A549 (cell line): ENCODE results near the gene CORO2A. TPM values are rescaled to one million over a fixed set of nuclear protein-coding genes. Genes with fewer than 3 reads are reported as not detected.
A peak's percentile ranks its signal among the peaks of the same experiment; 100 is the strongest.

Experiments used
- ATAC-seq, 2 experiments: fragments of 200-7000 bp in 1 of 2; fragments of >200 bp in 1 of 2; cut with Nextera tagmentation in 1 of 2; cut with Tn5 transposase in 1 of 2; 3 replicates each; pipeline versions ENCODE4 v1.8.0 to v1.9.1; 2018 to 2020; ENCODE audit warnings: mild to moderate bottlenecking in 1 of 2, moderate library complexity in 1 of 2
- CTCF ChIA-PET: fragments of 300-600 bp; sonication (Branson Sonifier 250); formaldehyde crosslinking; extraction: SDS; loops from one replicate; lab custom pipeline; 2021; ENCODE audit warnings: antibody characterized with exemption, inconsistent platforms; lab: Yijun Ruan, JAX
- POLR2A ChIA-PET: fragments of 350-600 bp; formaldehyde crosslinking; extraction: SDS; loops from one replicate; lab custom pipeline; 2021; ENCODE audit warnings: antibody characterized with exemption, inconsistent platforms; lab: Yijun Ruan, JAX
- DNase-seq, 2 experiments: peaks; one replicate each; pipeline versions ENCODE4 v3.0.0 to v3.0.0-alpha.2; 2011 to 2016; ENCODE audit warnings: low read depth in 1 of 2, low spot score in 1 of 2
- FAIRE-seq: peaks from 2 replicates; lab custom pipeline; 2011; peaks lifted over from hg19 to GRCh38; lab: Jason Lieb, UNC
- H3K27ac ChIP-seq, 2 experiments: fragments of >200 bp; sonication (Bioruptor Twin); formaldehyde crosslinking; 3 replicates each; pipeline ENCODE4 v1.5.1; 2016 to 2017
- H3K4me1 ChIP-seq: fragments of >200 bp; sonication (Bioruptor Twin); formaldehyde crosslinking; 3 replicates; pipeline ENCODE4 v1.6.1; 2016
- H3K4me2 ChIP-seq: fragments of >200 bp; sonication (Bioruptor Twin); formaldehyde crosslinking; 3 replicates; pipeline ENCODE4 v1.6.1; 2016
- H3K4me3 ChIP-seq: fragments of >200 bp; sonication (Bioruptor Twin); formaldehyde crosslinking; 3 replicates; pipeline ENCODE4 v1.5.1; 2016
- H3K9me3 ChIP-seq: fragments of >200 bp; sonication (Bioruptor Twin); formaldehyde crosslinking; 3 replicates; pipeline ENCODE4 v1.6.1; 2016
- BCL3 ChIP-seq: fragments of >200 bp; sonication (Bioruptor Twin); formaldehyde crosslinking; IDR thresholded peaks from 3 replicates; pipeline ENCODE4 v1.6.1; 2016
- BHLHE40 ChIP-seq: IDR thresholded peaks from 2 replicates; pipeline ENCODE4 v1.6.1; 2012; ENCODE audit warnings: low read depth, low read length, inconsistent platforms
- CBX8 ChIP-seq: fragments of 200-600 bp; sonication (generic); IDR thresholded peaks from 2 replicates; pipeline ENCODE4 v1.6.1; 2016
- CHD4 ChIP-seq: fragments of 200-600 bp; sonication (generic); IDR thresholded peaks from 2 replicates; pipeline ENCODE4 v1.6.1; 2016; ENCODE audit warnings: antibody characterized with exemption, mild to moderate bottlenecking, borderline replicate concordance
- E2F6 ChIP-seq: IDR thresholded peaks from 2 replicates; pipeline ENCODE4 v1.6.1; 2012; ENCODE audit warnings: low read depth, borderline replicate concordance
- HOXB13 ChIP-seq: fragments of 250-450 bp; sonication (Bioruptor Pico); IDR thresholded peaks from 2 replicates; pipeline ENCODE4 v1.5.0; 2020; ENCODE audit warnings: low read depth, mild to moderate bottlenecking, moderate library complexity
- JUN ChIP-seq, 2 experiments: fragments of >200 bp; sonication (Bioruptor Twin); formaldehyde crosslinking; IDR thresholded peaks; 2 replicates in 1 of 2; 3 replicates in 1 of 2; pipeline ENCODE4 v1.6.1; 2016 to 2017
- MAFK ChIP-seq: fragments of 450-650 bp; IDR thresholded peaks from 2 replicates; pipeline ENCODE4 v1.6.1; 2014; ENCODE audit not compliant: partially characterized antibody
- MAZ ChIP-seq: fragments of 150-350 bp; IDR thresholded peaks from 2 replicates; pipeline ENCODE4 v1.6.1; 2014; ENCODE audit warnings: antibody characterized with exemption, low read depth, low read length, borderline replicate concordance
- MYC ChIP-seq: IDR thresholded peaks from 2 replicates; pipeline ENCODE4 v1.6.1; 2012; ENCODE audit warnings: mild to moderate bottlenecking, inconsistent platforms, low read length, improper control_type of control experiment, borderline replicate concordance
- PHF8 ChIP-seq: fragments of 200-600 bp; sonication (generic); IDR thresholded peaks from 2 replicates; pipeline ENCODE4 v1.6.1; 2016; ENCODE audit warnings: low read depth, mild to moderate bottlenecking, antibody characterized with exemption, moderate library complexity, borderline replicate concordance
- RAD21 ChIP-seq, 2 experiments: fragments of >200 bp in 1 of 2; sonication (Bioruptor Twin) in 1 of 2; formaldehyde crosslinking in 1 of 2; IDR thresholded peaks in 1 of 2; conservative IDR thresholded peaks in 1 of 2; 2 replicates in 1 of 2; 3 replicates in 1 of 2; pipeline ENCODE4 v1.6.1; 2012 to 2018; ENCODE audit warnings: inconsistent platforms in 1 of 2
- RCOR1 ChIP-seq: fragments of 150-350 bp; IDR thresholded peaks from 2 replicates; pipeline ENCODE4 v1.6.1; 2014; ENCODE audit warnings: antibody characterized with exemption, low read length, low read depth
- RNF2 ChIP-seq: fragments of 200-600 bp; sonication (generic); IDR thresholded peaks from 2 replicates; pipeline ENCODE4 v1.6.1; 2016; ENCODE audit warnings: low read depth, mild to moderate bottlenecking, antibody characterized with exemption, moderate library complexity, borderline replicate concordance
- SREBF2 ChIP-seq: fragments of 450-650 bp; IDR thresholded peaks from 2 replicates; pipeline ENCODE4 v1.6.1; 2014; ENCODE audit warnings: mild to moderate bottlenecking, moderate library complexity
- TFCP2L1 ChIP-seq: fragments of 250-450 bp; sonication (Bioruptor Pico); IDR thresholded peaks from 2 replicates; pipeline ENCODE4 v1.5.0; 2021; ENCODE audit warnings: mild to moderate bottlenecking
- TP53 ChIP-seq: fragments of 250-450 bp; sonication (Bioruptor Pico); IDR thresholded peaks from 2 replicates; pipeline ENCODE4 v1.5.0; 2021; ENCODE audit warnings: mild to moderate bottlenecking, moderate library complexity
- USF2 ChIP-seq: fragments of 450-650 bp; IDR thresholded peaks from 2 replicates; pipeline ENCODE4 v1.6.1; 2014; ENCODE audit warnings: antibody characterized with exemption
- WGBS: methylation state at CpG from one replicate; pipeline ENCODE4 v1.1.6; 2017; ENCODE audit errors: missing lambda C conversion rate; 5-methylcytosine and 5-hydroxymethylcytosine counted together
- polyA plus RNA-seq, 4 experiments: library from polyadenylated mRNA; depleted of rRNA in 3 of 4; stranded (reverse); fragments of >200 nt; fragmentation: RNase III in 1 of 4; extraction: RNeasy Plus Mini Kit Qiagen cat#74134 plus additional on column Dnase treatment in 1 of 4; gene quantifications; 2 replicates in 3 of 4; 3 replicates in 1 of 4; pipeline ENCODE4 v1.2.3, GENCODE V29; 2011 to 2017
- TF ChIP-seq, protein P1 (sequence below): IDR thresholded peaks from 2 replicates; pipeline ENCODE4 v1.6.1; 2012
- TF ChIP-seq, protein P2 (sequence below): fragments of 250-450 bp; sonication (Bioruptor Pico); IDR thresholded peaks from 2 replicates; pipeline ENCODE4 v1.5.0; 2021; ENCODE audit warnings: mild to moderate bottlenecking, moderate library complexity, borderline replicate concordance
- TF ChIP-seq, protein P3 (sequence below): fragments of 150-350 bp; IDR thresholded peaks from 2 replicates; pipeline ENCODE4 v1.6.1; 2014; ENCODE audit warnings: low read depth, mild to moderate bottlenecking, low read length

Gene CORO2A
- polyA plus RNA-seq, 2 of the 4 experiments (the other 2 are of a cell fraction) = 0.49 to 2.0 TPM

DNA sequence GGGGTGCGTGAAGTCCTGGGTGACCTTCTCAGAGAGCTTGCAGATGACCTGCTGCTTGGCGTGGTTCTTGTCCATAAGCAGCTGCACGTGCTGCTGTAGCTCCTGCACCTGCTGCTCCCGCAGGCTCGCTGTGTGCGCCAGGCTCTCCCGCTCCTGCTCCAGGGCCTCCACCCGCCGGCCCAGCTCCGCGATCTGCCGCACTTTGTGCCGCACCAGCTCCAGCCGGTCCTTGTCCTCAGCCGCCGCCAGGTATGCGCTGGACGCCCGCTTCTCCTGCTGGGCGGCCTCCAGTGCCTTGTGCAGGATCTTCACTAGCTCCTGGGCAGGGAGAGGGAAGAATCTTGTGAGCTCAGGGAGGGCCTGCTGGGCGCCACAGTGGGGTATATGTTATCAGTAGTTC, 28.5 kb upstream of the CORO2A start:
- no peaks in the 10 kb centered on the region for H3K9me3 ChIP-seq

DNA sequence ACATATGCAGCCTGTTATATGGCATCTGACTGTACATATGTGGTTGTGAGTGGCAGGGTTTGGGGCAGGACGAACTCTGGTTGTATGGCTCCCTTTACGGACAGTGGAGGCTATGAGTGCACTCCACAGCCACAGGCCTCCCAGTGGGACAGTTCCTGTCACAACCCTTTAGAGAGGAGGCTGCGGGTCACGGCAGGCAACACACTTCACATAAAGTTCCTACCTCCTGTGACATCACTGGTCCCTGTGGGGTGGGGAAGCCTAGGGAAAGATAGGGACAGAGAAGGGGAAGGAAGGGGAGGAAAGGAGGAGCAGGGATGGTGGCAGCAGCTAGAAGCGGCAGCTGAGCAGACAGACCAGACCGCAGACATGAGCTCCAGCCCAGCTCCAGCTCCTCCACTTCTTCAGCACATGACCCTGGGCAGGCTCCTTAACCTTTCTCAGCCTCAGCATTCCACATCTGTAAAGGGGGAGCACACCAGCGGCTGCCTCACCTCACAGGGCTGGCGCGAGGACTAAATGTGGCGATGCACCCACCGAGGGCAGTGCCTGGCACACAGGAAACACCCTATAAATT, 27.4 kb upstream of the CORO2A start:
- peak overlapping the region; percentile 22; the same call in 2 of the 3 replicates for H3K4me2 ChIP-seq
- 89% methylated on average over 11 of the region's 11 CpGs for WGBS
- FAIRE-seq = no peak
- no peak for ATAC-seq
- peak overlapping the region; percentile 32 to 86; a peak in 5 of 6 replicates for H3K27ac ChIP-seq
- CTCF ChIA-PET = interaction anchor here (0.7 to 10.5 kb wide), 7 partner anchors 10 to 146 kb away, joined by 3 to 53 read pairs (median 7); no protein-coding TSS in a partner anchor
- no peak for DNase-seq
- H3K9me3 ChIP-seq = no peaks in the 10 kb centered on the region
- TF ChIP-seq E2F6 (no peak), HOXB13 (CRISPR knock-in tag) (0 out of 2 replicates have a peak, but pooled peaks have one; percentile 8), RAD21 (conservative IDR thresholded peaks at IDR 0.05 in 1 of 2, IDR thresholded peaks at IDR 0.05 in 1 of 2) (no peak), TP53 (CRISPR knock-in tag) (no peak)
- TF ChIP-seq, protein P1, sequence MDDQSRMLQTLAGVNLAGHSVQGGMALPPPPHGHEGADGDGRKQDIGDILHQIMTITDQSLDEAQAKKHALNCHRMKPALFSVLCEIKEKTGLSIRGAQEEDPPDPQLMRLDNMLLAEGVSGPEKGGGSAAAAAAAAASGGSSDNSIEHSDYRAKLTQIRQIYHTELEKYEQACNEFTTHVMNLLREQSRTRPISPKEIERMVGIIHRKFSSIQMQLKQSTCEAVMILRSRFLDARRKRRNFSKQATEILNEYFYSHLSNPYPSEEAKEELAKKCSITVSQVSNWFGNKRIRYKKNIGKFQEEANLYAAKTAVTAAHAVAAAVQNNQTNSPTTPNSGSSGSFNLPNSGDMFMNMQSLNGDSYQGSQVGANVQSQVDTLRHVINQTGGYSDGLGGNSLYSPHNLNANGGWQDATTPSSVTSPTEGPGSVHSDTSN = no peak
- POLR2A ChIA-PET = interaction anchor here (1.4 kb wide), 1 partner anchor 36 kb away, joined by 6 read pairs; the partner anchor contains the start of gene TBC1D2
- H3K4me1 ChIP-seq = peaks cover 43% of the 10 kb centered on the region
- no peak overlapping the region for H3K4me3 ChIP-seq

More for the DNA sequence above, 28.5 kb upstream of the CORO2A start:
- TF ChIP-seq USF2 (no peak), BCL3 (no peak), CHD4 (no peak), PHF8 (no peak), TFCP2L1 (no peak), MYC (no peak), BHLHE40 (no peak), RNF2 (no peak), HOXB13 (CRISPR knock-in tag) (no peak), MAZ (no peak), JUN (IDR thresholded peaks at IDR 0.05) (no peak), RCOR1 (no peak), CBX8 (no peak), SREBF2 (no peak), MAFK (no peak)
- TF ChIP-seq, protein P2, sequence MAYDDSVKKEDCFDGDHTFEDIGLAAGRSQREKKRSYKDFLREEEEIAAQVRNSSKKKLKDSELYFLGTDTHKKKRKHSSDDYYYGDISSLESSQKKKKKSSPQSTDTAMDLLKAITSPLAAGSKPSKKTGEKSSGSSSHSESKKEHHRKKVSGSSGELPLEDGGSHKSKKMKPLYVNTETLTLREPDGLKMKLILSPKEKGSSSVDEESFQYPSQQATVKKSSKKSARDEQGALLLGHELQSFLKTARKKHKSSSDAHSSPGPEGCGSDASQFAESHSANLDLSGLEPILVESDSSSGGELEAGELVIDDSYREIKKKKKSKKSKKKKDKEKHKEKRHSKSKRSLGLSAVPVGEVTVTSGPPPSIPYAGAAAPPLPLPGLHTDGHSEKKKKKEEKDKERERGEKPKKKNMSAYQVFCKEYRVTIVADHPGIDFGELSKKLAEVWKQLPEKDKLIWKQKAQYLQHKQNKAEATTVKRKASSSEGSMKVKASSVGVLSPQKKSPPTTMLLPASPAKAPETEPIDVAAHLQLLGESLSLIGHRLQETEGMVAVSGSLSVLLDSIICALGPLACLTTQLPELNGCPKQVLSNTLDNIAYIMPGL = no peak
- TF ChIP-seq, protein P3, sequence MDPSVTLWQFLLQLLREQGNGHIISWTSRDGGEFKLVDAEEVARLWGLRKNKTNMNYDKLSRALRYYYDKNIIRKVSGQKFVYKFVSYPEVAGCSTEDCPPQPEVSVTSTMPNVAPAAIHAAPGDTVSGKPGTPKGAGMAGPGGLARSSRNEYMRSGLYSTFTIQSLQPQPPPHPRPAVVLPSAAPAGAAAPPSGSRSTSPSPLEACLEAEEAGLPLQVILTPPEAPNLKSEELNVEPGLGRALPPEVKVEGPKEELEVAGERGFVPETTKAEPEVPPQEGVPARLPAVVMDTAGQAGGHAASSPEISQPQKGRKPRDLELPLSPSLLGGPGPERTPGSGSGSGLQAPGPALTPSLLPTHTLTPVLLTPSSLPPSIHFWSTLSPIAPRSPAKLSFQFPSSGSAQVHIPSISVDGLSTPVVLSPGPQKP = no peak
- Histone ChIP-seq H3K27ac (peak overlapping the region in 1 of 2 experiments; percentile 86; a peak in 3 of 6 replicates), H3K4me3 (no peak overlapping the region), H3K4me1 (peaks cover 53% of the 10 kb centered on the region), H3K4me2 (no peak overlapping the region)
- WGBS = 98% methylated on average over 21 of the region's 21 CpGs
- ChIA-PET CTCF (interaction anchor here (0.6 to 10.5 kb wide), 10 partner anchors 10 to 386 kb away, joined by 3 to 47 read pairs (median 6); partner anchors contain the start of gene TBC1D2), POLR2A (no interaction called here)
- DNase-seq = no peak
- no peak for FAIRE-seq
- ATAC-seq = no peak
